PC-3 (cell line): ENCODE results near the gene EIF4EBP3. TPM values are rescaled to one million over a fixed set of nuclear protein-coding genes. Genes with fewer than 3 reads are reported as not detected.
A peak's percentile ranks its signal among the peaks of the same experiment; 100 is the strongest.

Experiments used
- ATAC-seq: fragments of 200-7000 bp; cut with Tn5 transposase; 2 replicates; pipeline ENCODE4 v1.9.1; 2020; ENCODE audit warnings: mild to moderate bottlenecking, moderate library complexity
- BruUV-seq: library from RNA; stranded (reverse); fragments of 400-500 nt; replicated peaks from 2 replicates; lab custom pipeline; 2021; lab: Mats Ljungman, UMichigan
- CTCF ChIA-PET: fragments of 300-600 bp; sonication (Branson Sonifier 250); formaldehyde crosslinking; loops from one replicate; lab custom pipeline; 2022; ENCODE audit warnings: antibody characterized with exemption; lab: Charles Lee
- POLR2A ChIA-PET: fragments of 300-600 bp; sonication (Branson Sonifier 250); formaldehyde crosslinking; loops from one replicate; lab custom pipeline; 2022; ENCODE audit warnings: antibody characterized with exemption; ENCODE audit not compliant: unreplicated experiment; lab: Charles Lee
- DNase-seq: peaks from one replicate; pipeline ENCODE4 v3.0.0-alpha.2; 2015
- H2AFZ ChIP-seq: fragments of 300-600 bp; sonication (generic); 2 replicates; pipeline ENCODE4 v1.6.0; 2016; ENCODE audit warnings: antibody characterized with exemption, low read length
- H3F3A ChIP-seq: fragments of 300-600 bp; sonication (generic); one replicate; pipeline ENCODE4 v1.6.0; 2017; ENCODE audit warnings: antibody characterized with exemption, low read length, control low read depth, mild to moderate bottlenecking; ENCODE audit not compliant: unreplicated experiment
- H3K27ac ChIP-seq: fragments of 300-600 bp; sonication (generic); 2 replicates; pipeline ENCODE4 v1.5.1; 2016; ENCODE audit warnings: mild to moderate bottlenecking, low read length
- H3K27me3 ChIP-seq: fragments of 300-600 bp; sonication (generic); 2 replicates; pipeline ENCODE4 v1.6.1; 2016; ENCODE audit warnings: low read length, mixed read lengths
- H3K36me3 ChIP-seq: fragments of 300-600 bp; sonication (generic); 2 replicates; pipeline ENCODE4 v1.6.1; 2016; ENCODE audit warnings: low read depth, mixed run types, low read length, mixed read lengths
- H3K4me1 ChIP-seq: fragments of 300-600 bp; sonication (generic); 2 replicates; pipeline ENCODE4 v1.5.1; 2016; ENCODE audit warnings: low read length; ENCODE audit not compliant: insufficient read depth
- H3K4me2 ChIP-seq: fragments of 300-600 bp; sonication (generic); 2 replicates; pipeline ENCODE4 v1.6.0; 2016; ENCODE audit warnings: low read length
- H3K4me3 ChIP-seq: fragments of 300-600 bp; sonication (generic); 2 replicates; pipeline ENCODE4 v1.5.1; 2016; ENCODE audit warnings: mild to moderate bottlenecking, low read length, mixed read lengths
- H3K79me2 ChIP-seq: fragments of 300-600 bp; sonication (generic); 2 replicates; pipeline ENCODE4 v1.6.1; 2017; ENCODE audit warnings: low read length, mixed read lengths
- H3K9ac ChIP-seq: fragments of 300-600 bp; sonication (generic); 2 replicates; pipeline ENCODE4 v1.6.0; 2016; ENCODE audit warnings: mild to moderate bottlenecking, low read length
- H3K9me2 ChIP-seq: fragments of 300-600 bp; sonication (generic); replicated peaks from 2 replicates; pipeline ENCODE4 v1.6.1; 2016; ENCODE audit warnings: mixed run types, low read length, mixed read lengths
- H3K9me3 ChIP-seq: fragments of 300-600 bp; sonication (generic); 2 replicates; pipeline ENCODE4 v1.6.1; 2016; ENCODE audit warnings: low read length, mixed read lengths
- H4K20me1 ChIP-seq: fragments of 300-600 bp; sonication (generic); 2 replicates; pipeline ENCODE4 v1.6.1; 2016; ENCODE audit warnings: low read length, mixed read lengths
- EZH2 ChIP-seq: fragments of 300-600 bp; sonication (generic); IDR thresholded peaks from one replicate; pipeline ENCODE4 v1.6.1; 2017; ENCODE audit warnings: antibody characterized with exemption, mild to moderate bottlenecking, low read length; ENCODE audit not compliant: unreplicated experiment
- EZH2phosphoT487 ChIP-seq: fragments of 300-600 bp; sonication (generic); IDR thresholded peaks from 2 replicates; pipeline ENCODE4 v1.6.1; 2018; ENCODE audit warnings: mild to moderate bottlenecking, antibody characterized with exemption, low read length, borderline replicate concordance
- intact Hi-C: fragments of 100-400 bp; cut with micrococcal nuclease; formaldehyde crosslinking; loops from 2 replicates; pipeline ENCODE4 v1.9.0; 2023
- total RNA-seq: library from RNA; depleted of rRNA; stranded (reverse); fragments of >200 nt; gene quantifications from 2 replicates; pipeline ENCODE4 v1.2.3, GENCODE V29; 2014
- TF ChIP-seq, protein P1 (sequence below): fragments of 300-600 bp; sonication (generic); conservative IDR thresholded peaks from 2 replicates; pipeline ENCODE4 v1.5.1; 2017; ENCODE audit warnings: antibody characterized with exemption, low read depth, mild to moderate bottlenecking, low read length

EIF4EBP3 gene
- total RNA-seq, 1 experiment from 2014 or later, result not detected

- Histone ChIP-seq H3K27ac (no peak overlapping the region), H3F3A (no peaks in the 10 kb centered on the region), H3K9me2 (no peaks in the 10 kb centered on the region), H2AFZ (no peak overlapping the region), H3K36me3 (peaks cover 36% of the 10 kb centered on the region), H3K4me1 (no peaks in the 10 kb centered on the region), H3K9me3 (no peaks in the 10 kb centered on the region), H3K4me3 (no peak overlapping the region), H3K4me2 (no peak overlapping the region), H3K79me2 (no peaks in the 10 kb centered on the region), H4K20me1 (no peaks in the 10 kb centered on the region), H3K9ac (no peak overlapping the region), H3K27me3 (no peaks in the 10 kb centered on the region)
- intact Hi-C loops, result no loop called here
- no peak for ATAC-seq
- no peak for TF ChIP-seq EZH2phosphoT487
- TF ChIP-seq, protein P1, sequence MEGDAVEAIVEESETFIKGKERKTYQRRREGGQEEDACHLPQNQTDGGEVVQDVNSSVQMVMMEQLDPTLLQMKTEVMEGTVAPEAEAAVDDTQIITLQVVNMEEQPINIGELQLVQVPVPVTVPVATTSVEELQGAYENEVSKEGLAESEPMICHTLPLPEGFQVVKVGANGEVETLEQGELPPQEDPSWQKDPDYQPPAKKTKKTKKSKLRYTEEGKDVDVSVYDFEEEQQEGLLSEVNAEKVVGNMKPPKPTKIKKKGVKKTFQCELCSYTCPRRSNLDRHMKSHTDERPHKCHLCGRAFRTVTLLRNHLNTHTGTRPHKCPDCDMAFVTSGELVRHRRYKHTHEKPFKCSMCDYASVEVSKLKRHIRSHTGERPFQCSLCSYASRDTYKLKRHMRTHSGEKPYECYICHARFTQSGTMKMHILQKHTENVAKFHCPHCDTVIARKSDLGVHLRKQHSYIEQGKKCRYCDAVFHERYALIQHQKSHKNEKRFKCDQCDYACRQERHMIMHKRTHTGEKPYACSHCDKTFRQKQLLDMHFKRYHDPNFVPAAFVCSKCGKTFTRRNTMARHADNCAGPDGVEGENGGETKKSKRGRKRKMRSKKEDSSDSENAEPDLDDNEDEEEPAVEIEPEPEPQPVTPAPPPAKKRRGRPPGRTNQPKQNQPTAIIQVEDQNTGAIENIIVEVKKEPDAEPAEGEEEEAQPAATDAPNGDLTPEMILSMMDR, result no peak
- no peak for TF ChIP-seq EZH2
- BruUV-seq, result no TSS peak
- POLR2A ChIA-PET, result no interaction called here
- no peak for DNase-seq
- CTCF ChIA-PET, result no interaction called here
Observed at GRCh38 chr5:140513124-140513523, 34.3 kb upstream of the EIF4EBP3 start.

DNA sequence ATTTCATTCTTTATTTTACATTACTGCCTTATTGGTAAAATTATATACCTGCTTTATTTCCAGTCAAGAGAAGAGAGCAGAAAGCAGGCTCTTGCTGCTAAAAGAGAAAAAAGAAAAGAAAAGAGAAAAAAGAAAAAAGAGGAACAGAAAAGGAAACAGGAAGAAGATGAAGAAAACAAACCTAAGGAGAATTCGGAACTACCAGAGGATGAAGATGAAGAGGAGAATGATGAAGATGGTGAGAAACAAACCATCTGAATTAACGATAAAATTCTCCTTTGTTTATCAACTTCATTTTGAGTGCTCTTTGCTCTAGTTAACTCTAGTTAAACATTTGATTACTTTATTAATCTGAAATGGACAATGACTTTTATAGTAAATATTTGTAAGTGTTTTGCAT lies 23.5 kb upstream of the EIF4EBP3 start:
- Histone ChIP-seq H3K9ac (no peak overlapping the region), H3K9me2 (no peaks in the 10 kb centered on the region), H3K4me2 (no peak overlapping the region), H4K20me1 (0 out of 2 replicates have a peak, but pooled peaks cover 3% of the 10 kb centered on the region), H3K36me3 (peaks cover 33% of the 10 kb centered on the region), H3F3A (no peaks in the 10 kb centered on the region), H2AFZ (no peak overlapping the region), H3K79me2 (no peaks in the 10 kb centered on the region), H3K4me1 (no peaks in the 10 kb centered on the region), H3K4me3 (no peak overlapping the region), H3K27me3 (no peaks in the 10 kb centered on the region), H3K27ac (no peak overlapping the region), H3K9me3 (no peaks in the 10 kb centered on the region)
- ChIA-PET POLR2A (no interaction called here), CTCF (no interaction called here)
- no peak for DNase-seq
- intact Hi-C loops, result no loop called here
- no TSS peak for BruUV-seq
- TF ChIP-seq EZH2, result no peak
- no peak for TF ChIP-seq EZH2phosphoT487
- no peak for ATAC-seq

GRCh38 chr5:140540227-140540626 lies 7.2 kb upstream of the EIF4EBP3 start:
- no TSS peak for BruUV-seq
- intact Hi-C loops, result loop anchor here (10.0 kb wide), 1 partner anchor 175 kb away; no protein-coding TSS in a partner anchor
- H3K27ac ChIP-seq, result no peak overlapping the region
- no peak overlapping the region for H3K9ac ChIP-seq
- DNase-seq (peak; percentile 61), ATAC-seq (peak; percentile 99)
- no peaks in the 10 kb centered on the region for H3F3A ChIP-seq
- H3K27me3 ChIP-seq, result no peaks in the 10 kb centered on the region
- TF ChIP-seq, protein P1, result no peak
- no peak for TF ChIP-seq EZH2phosphoT487
- no peak for TF ChIP-seq EZH2
- no peak overlapping the region for H3K4me3 ChIP-seq
- H3K79me2 ChIP-seq, result no peaks in the 10 kb centered on the region
- no peak overlapping the region for H2AFZ ChIP-seq
- H3K4me2 ChIP-seq, result no peak overlapping the region
- H3K36me3 ChIP-seq, result peaks cover 51% of the 10 kb centered on the region
- H4K20me1 ChIP-seq, result no peaks in the 10 kb centered on the region
- CTCF ChIA-PET, result interaction anchor here (1.2 kb wide), 1 partner anchor 177 kb away, joined by 3 read pairs; no protein-coding TSS in a partner anchor
- no peaks in the 10 kb centered on the region for H3K9me3 ChIP-seq
- POLR2A ChIA-PET, result interaction anchor here (0.9 kb wide), 1 partner anchor 17 kb away, joined by 4 read pairs; the partner anchor contains the start of gene SRA1
- no peaks in the 10 kb centered on the region for H3K9me2 ChIP-seq
- H3K4me1 ChIP-seq, result peaks cover 13% of the 10 kb centered on the region
